H1 (cell line): Measurements from ENCODE around the gene LTN1. TPM values are rescaled to one million over a fixed set of nuclear protein-coding genes. Genes with fewer than 3 reads are reported as not detected.

ENCODE experiments used
- CBX5 ChIP-seq: fragments of 300-800, 300-1000 bp; sonication (generic); IDR thresholded peaks from 2 replicates; pipeline ENCODE4 v1.7.1; 2016; ENCODE audit warnings: antibody characterized with exemption, low read length, low read depth
- EGR1 ChIP-seq: IDR thresholded peaks from 2 replicates; pipeline ENCODE4 v1.6.1; 2011; ENCODE audit warnings: low read depth, low read length, borderline replicate concordance
- EP300 ChIP-seq, 2 experiments: IDR thresholded peaks; 1 replicate in 1 of 2; 2 replicates in 1 of 2; pipeline ENCODE4 v1.6.1; 2011 to 2012; ENCODE audit warnings: low read depth in 2 of 2, low read length in 2 of 2, mild to moderate bottlenecking in 2 of 2, borderline replicate concordance in 1 of 2, inconsistent platforms in 1 of 2, moderate library complexity in 1 of 2
- RFX5 ChIP-seq: IDR thresholded peaks from 2 replicates; pipeline ENCODE4 v1.6.1; 2011; ENCODE audit warnings: low read depth, low read length, improper control_type of control experiment, borderline replicate concordance
- RNF2 ChIP-seq: fragments of 200-900, 300-1000 bp; sonication (generic); IDR thresholded peaks from 2 replicates; pipeline ENCODE4 v1.7.1; 2016; ENCODE audit warnings: borderline replicate concordance, low read depth, mild to moderate bottlenecking, antibody characterized with exemption, low read length; ENCODE audit not compliant: poor library complexity, severe bottlenecking; ENCODE audit errors: missing control alignments
- TAF7 ChIP-seq: optimal IDR thresholded peaks from 2 replicates; pipeline ENCODE3; 2011; ENCODE audit warnings: low read depth, mild to moderate bottlenecking, inconsistent platforms, low read length, moderate library complexity, borderline replicate concordance
- TBP ChIP-seq: IDR thresholded peaks from 2 replicates; pipeline ENCODE4 v1.6.1; 2011; ENCODE audit warnings: low read depth, low read length, improper control_type of control experiment
- YY1 ChIP-seq: IDR thresholded peaks from 2 replicates; pipeline ENCODE4 v1.6.1; 2011; ENCODE audit warnings: low read depth, mild to moderate bottlenecking, low read length
- polyA plus RNA-seq, 7 experiments: library from polyadenylated mRNA; depleted of rRNA in 3 of 7; stranded (reverse) in 5 of 7; unstranded in 2 of 7; fragments of >200 nt in 5 of 7; fragments of 200-250 nt in 2 of 7; gene quantifications; 1 replicate in 5 of 7; 2 replicates in 1 of 7; 4 replicates in 1 of 7; pipeline versions ENCODE4 v1.2.1 to v1.2.3, GENCODE V29; 2011 to 2013; ENCODE audit warnings: missing spikeins in 2 of 7, mixed read lengths in 2 of 7
- total RNA-seq: library from RNA; stranded (reverse); fragmentation: NEBNext Ultra II Directional; extraction: Animal tissue kit (Norgen Biotek cat#: 25700); gene quantifications from 2 replicates; pipeline ENCODE4 v1.2.1, GENCODE V29; 2021
- TF ChIP-seq, protein P1 (sequence below): fragments of 300-600 bp; sonication (generic); IDR thresholded peaks from 2 replicates; pipeline ENCODE4 v1.7.1; 2012; ENCODE audit warnings: low read length, moderate library complexity, mild to moderate bottlenecking, inconsistent platforms; ENCODE audit not compliant: insufficient replicate concordance

LTN1 gene
- total and polyA plus RNA-seq, 2 of the 8 experiments (the other 6 are each of a cell fraction or from before 2014, with no cell fraction given) = 3.2 to 23.5 TPM

DNA sequence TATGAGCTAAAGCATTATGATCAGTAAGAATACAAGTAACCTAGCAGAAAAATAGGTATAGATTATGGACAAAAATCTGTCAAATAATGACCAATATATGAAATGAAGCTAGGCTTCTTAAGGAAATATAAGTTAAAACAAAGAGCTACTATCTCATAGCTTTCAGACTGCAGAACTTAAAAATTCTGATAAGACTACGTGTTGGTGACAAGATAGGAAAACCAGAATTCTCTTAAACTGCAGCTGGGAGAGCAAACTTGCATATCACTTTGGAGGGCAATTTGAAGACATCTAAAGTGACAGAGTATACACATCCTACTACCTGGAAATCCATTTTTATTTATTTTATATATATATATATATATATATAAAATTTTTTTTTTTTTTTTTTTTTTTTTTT is 65.5 kb downstream of the LTN1 start (continued):
- TF ChIP-seq, protein P1, sequence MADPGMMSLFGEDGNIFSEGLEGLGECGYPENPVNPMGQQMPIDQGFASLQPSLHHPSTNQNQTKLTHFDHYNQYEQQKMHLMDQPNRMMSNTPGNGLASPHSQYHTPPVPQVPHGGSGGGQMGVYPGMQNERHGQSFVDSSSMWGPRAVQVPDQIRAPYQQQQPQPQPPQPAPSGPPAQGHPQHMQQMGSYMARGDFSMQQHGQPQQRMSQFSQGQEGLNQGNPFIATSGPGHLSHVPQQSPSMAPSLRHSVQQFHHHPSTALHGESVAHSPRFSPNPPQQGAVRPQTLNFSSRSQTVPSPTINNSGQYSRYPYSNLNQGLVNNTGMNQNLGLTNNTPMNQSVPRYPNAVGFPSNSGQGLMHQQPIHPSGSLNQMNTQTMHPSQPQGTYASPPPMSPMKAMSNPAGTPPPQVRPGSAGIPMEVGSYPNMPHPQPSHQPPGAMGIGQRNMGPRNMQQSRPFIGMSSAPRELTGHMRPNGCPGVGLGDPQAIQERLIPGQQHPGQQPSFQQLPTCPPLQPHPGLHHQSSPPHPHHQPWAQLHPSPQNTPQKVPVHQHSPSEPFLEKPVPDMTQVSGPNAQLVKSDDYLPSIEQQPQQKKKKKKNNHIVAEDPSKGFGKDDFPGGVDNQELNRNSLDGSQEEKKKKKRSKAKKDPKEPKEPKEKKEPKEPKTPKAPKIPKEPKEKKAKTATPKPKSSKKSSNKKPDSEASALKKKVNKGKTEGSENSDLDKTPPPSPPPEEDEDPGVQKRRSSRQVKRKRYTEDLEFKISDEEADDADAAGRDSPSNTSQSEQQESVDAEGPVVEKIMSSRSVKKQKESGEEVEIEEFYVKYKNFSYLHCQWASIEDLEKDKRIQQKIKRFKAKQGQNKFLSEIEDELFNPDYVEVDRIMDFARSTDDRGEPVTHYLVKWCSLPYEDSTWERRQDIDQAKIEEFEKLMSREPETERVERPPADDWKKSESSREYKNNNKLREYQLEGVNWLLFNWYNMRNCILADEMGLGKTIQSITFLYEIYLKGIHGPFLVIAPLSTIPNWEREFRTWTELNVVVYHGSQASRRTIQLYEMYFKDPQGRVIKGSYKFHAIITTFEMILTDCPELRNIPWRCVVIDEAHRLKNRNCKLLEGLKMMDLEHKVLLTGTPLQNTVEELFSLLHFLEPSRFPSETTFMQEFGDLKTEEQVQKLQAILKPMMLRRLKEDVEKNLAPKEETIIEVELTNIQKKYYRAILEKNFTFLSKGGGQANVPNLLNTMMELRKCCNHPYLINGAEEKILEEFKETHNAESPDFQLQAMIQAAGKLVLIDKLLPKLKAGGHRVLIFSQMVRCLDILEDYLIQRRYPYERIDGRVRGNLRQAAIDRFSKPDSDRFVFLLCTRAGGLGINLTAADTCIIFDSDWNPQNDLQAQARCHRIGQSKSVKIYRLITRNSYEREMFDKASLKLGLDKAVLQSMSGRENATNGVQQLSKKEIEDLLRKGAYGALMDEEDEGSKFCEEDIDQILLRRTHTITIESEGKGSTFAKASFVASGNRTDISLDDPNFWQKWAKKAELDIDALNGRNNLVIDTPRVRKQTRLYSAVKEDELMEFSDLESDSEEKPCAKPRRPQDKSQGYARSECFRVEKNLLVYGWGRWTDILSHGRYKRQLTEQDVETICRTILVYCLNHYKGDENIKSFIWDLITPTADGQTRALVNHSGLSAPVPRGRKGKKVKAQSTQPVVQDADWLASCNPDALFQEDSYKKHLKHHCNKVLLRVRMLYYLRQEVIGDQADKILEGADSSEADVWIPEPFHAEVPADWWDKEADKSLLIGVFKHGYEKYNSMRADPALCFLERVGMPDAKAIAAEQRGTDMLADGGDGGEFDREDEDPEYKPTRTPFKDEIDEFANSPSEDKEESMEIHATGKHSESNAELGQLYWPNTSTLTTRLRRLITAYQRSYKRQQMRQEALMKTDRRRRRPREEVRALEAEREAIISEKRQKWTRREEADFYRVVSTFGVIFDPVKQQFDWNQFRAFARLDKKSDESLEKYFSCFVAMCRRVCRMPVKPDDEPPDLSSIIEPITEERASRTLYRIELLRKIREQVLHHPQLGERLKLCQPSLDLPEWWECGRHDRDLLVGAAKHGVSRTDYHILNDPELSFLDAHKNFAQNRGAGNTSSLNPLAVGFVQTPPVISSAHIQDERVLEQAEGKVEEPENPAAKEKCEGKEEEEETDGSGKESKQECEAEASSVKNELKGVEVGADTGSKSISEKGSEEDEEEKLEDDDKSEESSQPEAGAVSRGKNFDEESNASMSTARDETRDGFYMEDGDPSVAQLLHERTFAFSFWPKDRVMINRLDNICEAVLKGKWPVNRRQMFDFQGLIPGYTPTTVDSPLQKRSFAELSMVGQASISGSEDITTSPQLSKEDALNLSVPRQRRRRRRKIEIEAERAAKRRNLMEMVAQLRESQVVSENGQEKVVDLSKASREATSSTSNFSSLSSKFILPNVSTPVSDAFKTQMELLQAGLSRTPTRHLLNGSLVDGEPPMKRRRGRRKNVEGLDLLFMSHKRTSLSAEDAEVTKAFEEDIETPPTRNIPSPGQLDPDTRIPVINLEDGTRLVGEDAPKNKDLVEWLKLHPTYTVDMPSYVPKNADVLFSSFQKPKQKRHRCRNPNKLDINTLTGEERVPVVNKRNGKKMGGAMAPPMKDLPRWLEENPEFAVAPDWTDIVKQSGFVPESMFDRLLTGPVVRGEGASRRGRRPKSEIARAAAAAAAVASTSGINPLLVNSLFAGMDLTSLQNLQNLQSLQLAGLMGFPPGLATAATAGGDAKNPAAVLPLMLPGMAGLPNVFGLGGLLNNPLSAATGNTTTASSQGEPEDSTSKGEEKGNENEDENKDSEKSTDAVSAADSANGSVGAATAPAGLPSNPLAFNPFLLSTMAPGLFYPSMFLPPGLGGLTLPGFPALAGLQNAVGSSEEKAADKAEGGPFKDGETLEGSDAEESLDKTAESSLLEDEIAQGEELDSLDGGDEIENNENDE = no peak
- TF ChIP-seq EGR1 (no peak), CBX5 (no peak), EP300 (IDR thresholded peaks at IDR 0.05; ENCODE audit: borderline replicate concordance in 1 of 2, low read depth in 2 of 2, low read length in 2 of 2) (no peak), YY1 (no peak), TBP (no peak), RNF2 (no peak), RFX5 (no peak), TAF7 (no peak)
